ENCODE results near the gene ARHGEF39. TPM values are rescaled to one million over a fixed set of nuclear protein-coding genes. Genes with fewer than 3 reads are reported as not detected.
A peak's percentile ranks its signal among the peaks of the same experiment; 100 is the strongest.

Gene ARHGEF39
- total and polyA plus RNA-seq, 9 of the 15 experiments (the other 6 are each of a cell fraction or from before 2014, with no cell fraction given), result 2.8 to 21.7 (median 12.9) TPM

GRCh38 chr9:35700942-35701341 is 35.9 kb upstream of the ARHGEF39 start:
- Histone ChIP-seq H4K20me1 (replicated peaks; ENCODE audit: control insufficient read depth, insufficient read depth, low read length) (no peaks in the 10 kb centered on the region), H3K4me1 (replicated peaks in 1 of 2; ENCODE audit: control insufficient read depth in 2 of 2, insufficient read depth in 2 of 2, low read length in 2 of 2) (no peaks in the 10 kb centered on the region; a peak in 2 of 5 replicates), H3K79me2 (ENCODE audit: control insufficient read depth, insufficient read depth, low read length) (no peaks in the 10 kb centered on the region), H3K27ac (ENCODE audit: extremely low read depth, low read depth, low read length) (no peak overlapping the region), H3K27me3 (ENCODE audit: control insufficient read depth in 2 of 2, insufficient read depth in 2 of 2, low read length in 2 of 2) (no peaks in the 10 kb centered on the region), H3K4me3 (no peak overlapping the region), H3K9ac (ENCODE audit: insufficient read depth in 1 of 2, low read depth in 2 of 2, low read length in 2 of 2) (no peak overlapping the region), H3K4me2 (ENCODE audit: insufficient read depth, low read length) (no peak overlapping the region), H3K9me3 (replicated peaks; ENCODE audit: control insufficient read depth, insufficient read depth, low read depth, low read length) (no peaks in the 10 kb centered on the region), H3K9me1 (ENCODE audit: control insufficient read depth, insufficient read depth, low read length) (no peaks in the 10 kb centered on the region), H2AFZ (ENCODE audit: low read depth, low read length) (no peak overlapping the region), H3K36me3 (ENCODE audit: control insufficient read depth, insufficient read depth, low read length) (peaks cover 97% of the 10 kb centered on the region)
- POLR2A ChIA-PET, result interaction anchor here (1.9 kb wide), 1 partner anchor 12 kb away, joined by 17 read pairs; no protein-coding TSS in a partner anchor
- in situ Hi-C loops (cut with MboI), result no loop called here
- DNase-seq (ENCODE audit: extremely low read depth in 1 of 4, low spot score in 3 of 4), result no peak
- BruUV-seq (replicated peaks), result no TSS peak
- no peak for ATAC-seq
- intact Hi-C loops (cut with micrococcal nuclease), result no loop called here
- CTCF ChIA-PET (ENCODE audit: low intra/inter-chr PET ratio), result no interaction called here
- FAIRE-seq, result no peak
- TF ChIP-seq THRAP3 (IDR thresholded peaks at IDR 0.05; ENCODE audit: borderline replicate concordance) (no peak), POLR2A (conservative IDR thresholded peaks at IDR 0.05) (0 out of 2 replicates have a peak, but pooled peaks have one; percentile 21)

- Histone ChIP-seq H3K4me1 (replicated peaks in 1 of 2; ENCODE audit: control insufficient read depth in 2 of 2, insufficient read depth in 2 of 2, low read length in 2 of 2) (no peaks in the 10 kb centered on the region; a peak in 2 of 5 replicates), H4K20me1 (replicated peaks; ENCODE audit: control insufficient read depth, insufficient read depth, low read length) (no peaks in the 10 kb centered on the region), H2AFZ (ENCODE audit: low read depth, low read length) (no peak overlapping the region), H3K27ac (ENCODE audit: extremely low read depth, low read depth, low read length) (no peak overlapping the region), H3K9ac (ENCODE audit: insufficient read depth in 1 of 2, low read depth in 2 of 2, low read length in 2 of 2) (no peak overlapping the region), H3K9me3 (replicated peaks; ENCODE audit: control insufficient read depth, insufficient read depth, low read depth, low read length) (no peaks in the 10 kb centered on the region), H3K9me1 (ENCODE audit: control insufficient read depth, insufficient read depth, low read length) (no peaks in the 10 kb centered on the region), H3K4me2 (ENCODE audit: insufficient read depth, low read length) (no peak overlapping the region), H3K4me3 (no peak overlapping the region), H3K27me3 (ENCODE audit: control insufficient read depth in 2 of 2, insufficient read depth in 2 of 2, low read length in 2 of 2) (no peaks in the 10 kb centered on the region), H3K36me3 (ENCODE audit: control insufficient read depth, insufficient read depth, low read length) (peaks cover 92% of the 10 kb centered on the region), H3K79me2 (ENCODE audit: control insufficient read depth, insufficient read depth, low read length) (no peaks in the 10 kb centered on the region)
- no peak for ATAC-seq
- 96% methylated on average over 8 of the region's 11 CpGs for WGBS (ENCODE audit: insufficient coverage, low coverage, missing lambda C conversion rate)
- intact Hi-C loops (cut with micrococcal nuclease) (no loop called here), in situ Hi-C loops (cut with MboI) (no loop called here)
- TF ChIP-seq RFX1 (IDR thresholded peaks at IDR 0.05) (peak; percentile 62), ZNF347 (CRISPR knock-in tag; IDR thresholded peaks at IDR 0.05; ENCODE audit: low read depth) (no peak)
- CTCF ChIA-PET (ENCODE audit: low intra/inter-chr PET ratio), result no interaction called here
- no TSS peak for BruUV-seq (replicated peaks)
- POLR2A ChIA-PET, result interaction anchor here (1.9 kb wide), 1 partner anchor 13 kb away, joined by 17 read pairs; no protein-coding TSS in a partner anchor
- no peak for DNase-seq (ENCODE audit: extremely low read depth in 1 of 4, low spot score in 3 of 4)
- no peak for FAIRE-seq
Observed at GRCh38 chr9:35700031-35700430, 35.0 kb upstream of the ARHGEF39 start.
